Heart left ventricle (tissue), 16 donors: ENCODE data around the gene GDF7. TPM values are rescaled to one million over a fixed set of nuclear protein-coding genes. Genes with fewer than 3 reads are reported as not detected.
A peak's percentile ranks its signal among the peaks of the same experiment; 100 is the strongest.

ENCODE experiments used
- ATAC-seq, 4 donors: fragments of 200-7000 bp; cut with Tn5 transposase; one replicate each; pipeline ENCODE4 v1.9.1; 2020 to 2022; ENCODE audit warnings: moderate library complexity in 4 of 4, mild to moderate bottlenecking in 3 of 4, moderate number of reproducible peaks in 1 of 4
- DNase-seq, 5 donors: peaks; one replicate each; pipeline ENCODE4 v3.0.0-alpha.2; 2020
- H3K27ac ChIP-seq, 12 donors: fragments of 200-600 bp; sonication (generic) in 4 of 12; one replicate each; pipeline versions ENCODE4 v1.5.0 to v1.8.0; 2016 to 2022; ENCODE audit warnings: mild to moderate bottlenecking in 2 of 12
- H3K27me3 ChIP-seq, 9 donors: fragments of 200-600 bp; sonication (generic) in 2 of 9; one replicate each; pipeline versions ENCODE4 v1.5.1 to v1.8.0; 2016 to 2022; ENCODE audit warnings: mild to moderate bottlenecking in 3 of 9
- H3K36me3 ChIP-seq, 9 donors: fragments of 200-600 bp; sonication (generic) in 2 of 9; one replicate each; pipeline versions ENCODE4 v1.5.0 to v1.8.0; 2018 to 2022; ENCODE audit warnings: mild to moderate bottlenecking in 2 of 9
- H3K4me1 ChIP-seq, 12 donors: fragments of 200-600 bp; sonication (generic) in 4 of 12; one replicate each; pipeline versions ENCODE4 v1.5.0 to v1.8.0; 2016 to 2022; ENCODE audit warnings: mild to moderate bottlenecking in 3 of 12
- H3K4me3 ChIP-seq, 12 donors: fragments of 200-600 bp; sonication (generic) in 4 of 12; one replicate each; pipeline versions ENCODE4 v1.5.0 to v1.8.0; 2017 to 2022; ENCODE audit warnings: mild to moderate bottlenecking in 9 of 12, moderate library complexity in 4 of 12
- H3K9me3 ChIP-seq, 12 donors: fragments of 200-600 bp; sonication (generic) in 4 of 12; one replicate each; pipeline versions ENCODE4 v1.5.0 to v1.8.0; 2016 to 2022; ENCODE audit warnings: mild to moderate bottlenecking in 1 of 12
- CTCF ChIP-seq, 12 donors: fragments of 200-600 bp; sonication (generic) in 4 of 12; IDR thresholded peaks; one replicate each; pipeline versions ENCODE4 v1.5.0 to v1.8.0; 2018 to 2022; ENCODE audit warnings: antibody characterized with exemption in 12 of 12, mild to moderate bottlenecking in 5 of 12
- POLR2A ChIP-seq, 2 donors: fragments of 450-650 bp; IDR thresholded peaks; one replicate each; pipeline ENCODE4 v1.6.1; 2017; ENCODE audit warnings: antibody characterized with exemption in 2 of 2, mild to moderate bottlenecking in 2 of 2, moderate library complexity in 2 of 2
- WGBS, 4 donors: extraction: QIAGEN DNeasy Blood & Tissue Kit in 2 of 4; methylation state at CpG; one replicate each; pipeline versions ENCODE4 v1.1.5 to v1.1.7; 2013 to 2018; 5-methylcytosine and 5-hydroxymethylcytosine counted together
- intact Hi-C, 10 donors: fragments of 100-400 bp; cut with DNase I; formaldehyde crosslinking; loops; one replicate each; pipeline versions ENCODE4 v1.11.1 to v1.14.2; 2022
- polyA plus RNA-seq, 2 donors: library from polyadenylated mRNA; stranded (reverse); fragments of 200-250 nt; gene quantifications; one replicate each; pipeline ENCODE4 v1.2.3, GENCODE V29; 2013
- total RNA-seq, 9 donors: library from RNA; depleted of rRNA in 2 of 9; stranded (reverse); fragments of >200 nt in 2 of 9; fragmentation: NEBNext Ultra II Directional in 3 of 9; extraction: Animal tissue kit (Norgen Biotek cat#: 25700) in 3 of 9; gene quantifications; one replicate each; pipeline versions ENCODE4 v1.1.0 to v1.2.4, GENCODE V29; 2016 to 2023
- donor health status: ischemic (EF 13 %, LVEDD 7.1; RV severe dilation, severe dysfunction).
- donor health status: healthy with polysubstance abuse.
- donor health status: DM: no; HTN: yes; CAD: no.
- donor health status: DM: no; HTN: no; CAD: no.
- donor health status: ischemic (EF 25% LVEDD 6.9; RV normal size, moderate dysfunction).
- donor health status: ischemic (EF 25% LVEDD 5.7; RV mildly dilated, moderate dysfunction).
- donor health status: healthy.
- donor health status: DM: yes; HTN: yes; CAD: no.
- donor health status: ischemic (EF 35%, LVEDD 5.7; RV mildly dilated, moderate dysfunction).
- donor health status: nonischemic (EF 11% LVEDD 7.7; RV severe dilation, severe dysfunction).
- donor health status: DM: yes; HTN: yes; CAD: no.
- donor health status: PGD.
- donor health status: ischemic (EF 29% LVEDD 5.4; RV normal size, mild dysfunction).
- donor health status: nonischemic (EF 23%, LVEDD 6.1; RV moderate dilation, normal function).

GDF7 gene
- total and polyA plus RNA-seq, 11 donors: 0.14 to 1.6 (median 0.55) TPM

- peaks cover 4 to 40% (median 27%) of the 10 kb centered on the region in 12 donors for H3K4me1 ChIP-seq
- H3K9me3 ChIP-seq: no peaks in the 10 kb centered on the region
- TF ChIP-seq POLR2A (IDR thresholded peaks at IDR 0.05) (no peak), CTCF (IDR thresholded peaks at IDR 0.05) (no peak)
- DNase-seq (peak in 2 of 5 donors; percentile 32 to 69), ATAC-seq (peak; percentile 1 to 9 (median 4))
- WGBS, 4 donors: 14 to 20% (median 17%) methylated on average over 19 of the region's 19 CpGs
- intact Hi-C loops: no loop called here
- peak overlapping the region; percentile 48 to 97 (median 92) for H3K27ac ChIP-seq
- H3K36me3 ChIP-seq: peaks cover 0 to 13% (median 6%) of the 10 kb centered on the region in 9 donors
- no peaks in the 10 kb centered on the region for H3K27me3 ChIP-seq
- H3K4me3 ChIP-seq: peak overlapping the region; percentile 75 to 100 (median 97)
These were observed 16.5 kb upstream of the GDF7 start for GRCh38 chr2:20650393-20650876.

DNA sequence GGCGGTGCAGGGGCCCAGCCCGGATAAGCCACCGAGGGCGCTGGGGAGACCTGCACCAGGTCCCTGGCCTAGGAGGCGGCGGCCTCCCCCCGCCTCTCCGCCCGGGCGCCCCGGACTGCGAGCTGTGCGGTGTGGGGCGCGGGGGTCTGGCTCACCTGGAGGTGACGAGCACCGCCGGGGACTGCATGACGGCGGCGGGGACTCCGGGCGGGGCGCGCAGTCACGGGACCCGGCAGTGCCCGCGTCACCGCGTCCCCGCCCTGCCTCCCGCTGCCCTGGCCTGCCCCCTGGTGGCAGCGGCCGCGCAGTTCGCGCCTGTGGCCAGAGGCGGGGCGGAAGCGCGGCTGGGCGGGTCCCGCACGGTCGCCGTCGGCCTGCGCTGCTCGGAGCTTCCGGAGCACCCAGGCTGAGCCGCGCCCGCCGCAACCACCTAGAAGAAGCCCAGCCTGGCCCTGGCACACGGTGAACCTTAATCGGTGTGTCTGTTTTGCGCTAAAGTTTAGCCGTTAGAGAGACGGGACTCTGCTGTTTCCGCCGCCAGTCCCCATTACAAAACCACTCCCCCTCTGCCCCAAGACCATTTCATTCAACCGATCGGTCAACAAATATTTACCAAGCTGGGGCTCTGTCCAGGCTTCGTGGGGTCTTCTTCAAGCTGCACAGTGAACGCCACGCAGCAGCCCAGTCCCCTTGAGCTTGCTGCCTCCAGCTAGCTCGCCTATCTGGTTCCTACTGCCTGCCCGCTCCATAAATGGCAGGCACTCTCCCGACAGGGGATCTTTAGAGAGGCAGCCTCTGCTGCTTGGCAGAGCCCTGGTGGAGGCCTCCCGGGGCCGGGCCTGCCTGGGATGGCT is 15.8 kb upstream of the GDF7 start, which contains the start of gene HS1BP3:
Gene HS1BP3 (minus strand): TSS at position 222 of the 854 bp plus-strand sequence. CDS start 35 bp downstream, at position 187.
- ATAC-seq (peak; percentile 82 to 95 (median 94)), DNase-seq (peak; percentile 85 to 95 (median 89))
- 1 to 3% (median 1%) methylated on average over 20 to 72 of the region's 72 CpGs for WGBS, 4 donors
- Histone ChIP-seq H3K4me1 (peaks cover 4 to 40% (median 27%) of the 10 kb centered on the region in 12 donors), H3K9me3 (no peaks in the 10 kb centered on the region), H3K27ac (peak within 1 kb of the TSS; percentile 48 to 97 (median 92)), H3K36me3 (peaks cover 0 to 6% (median under 1%) of the 10 kb centered on the region in 9 donors), H3K4me3 (peak within 1 kb of the TSS; percentile 75 to 100 (median 97)), H3K27me3 (no peaks in the 10 kb centered on the region)
- TF ChIP-seq POLR2A (IDR thresholded peaks at IDR 0.05) (peak in 1 of 2 donors; percentile 84), CTCF (IDR thresholded peaks at IDR 0.05) (peak; percentile 60 to 99 (median 94))
- intact Hi-C loops: no loop called here

DNA sequence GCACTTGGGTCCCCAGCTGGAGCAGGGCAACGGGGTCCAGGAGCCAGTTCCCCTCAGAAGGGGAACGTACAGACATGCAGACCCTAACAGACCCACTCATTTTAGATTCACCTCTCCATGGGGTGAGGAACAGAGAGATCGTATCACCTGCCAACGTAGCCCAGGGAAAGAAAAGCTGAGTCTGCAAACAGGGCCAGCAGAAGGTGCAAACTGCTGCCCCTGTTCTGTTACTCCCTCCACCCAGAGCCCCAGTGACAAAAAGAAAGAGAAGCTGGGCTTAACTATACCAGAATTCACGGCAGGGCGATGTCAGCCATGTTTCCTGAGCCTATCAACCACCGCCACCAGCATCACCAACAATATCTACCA is 15.2 kb upstream of the GDF7 start:
- H3K9me3 ChIP-seq: no peaks in the 10 kb centered on the region
- no peak for TF ChIP-seq CTCF (IDR thresholded peaks at IDR 0.05)
- no peak for TF ChIP-seq POLR2A (IDR thresholded peaks at IDR 0.05)
- H3K27me3 ChIP-seq: no peaks in the 10 kb centered on the region
- DNase-seq (no peak), ATAC-seq (no peak)
- peak overlapping the region; percentile 48 to 97 (median 92) for H3K27ac ChIP-seq
- no peaks in the 10 kb centered on the region for H3K36me3 ChIP-seq
- H3K4me3 ChIP-seq: peak overlapping the region in 11 of 12 donors; percentile 75 to 100 (median 98)
- intact Hi-C loops: no loop called here
- WGBS, 4 donors: 69 to 76% (median 71%) methylated on average over 7 of the region's 7 CpGs
- H3K4me1 ChIP-seq: peaks cover 4 to 40% (median 27%) of the 10 kb centered on the region in 12 donors

DNA sequence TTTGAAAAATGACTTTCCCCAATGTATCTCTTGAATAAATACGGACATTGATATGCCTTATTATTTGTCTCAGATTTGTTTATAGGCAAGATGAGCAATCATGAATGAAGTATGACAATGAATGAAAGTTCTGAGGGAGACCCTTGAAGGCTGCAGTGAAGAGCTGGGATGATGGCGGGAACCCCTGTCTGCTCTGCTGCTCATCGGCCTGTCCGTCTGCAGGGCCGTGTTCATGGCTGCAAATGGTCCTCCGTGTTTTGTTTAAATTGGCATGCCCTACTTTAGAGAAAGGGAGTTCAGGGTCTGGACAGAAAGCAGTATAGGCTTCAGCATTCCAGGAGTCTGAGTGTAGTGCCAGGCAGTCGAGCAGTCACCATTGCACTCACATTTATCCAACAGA is 14.8 kb upstream of the GDF7 start:
- H3K27me3 ChIP-seq: no peaks in the 10 kb centered on the region
- no peak overlapping the region for H3K4me3 ChIP-seq
- ATAC-seq (no peak), DNase-seq (peak in 2 of 5 donors; percentile 11)
- TF ChIP-seq CTCF (IDR thresholded peaks at IDR 0.05) (no peak), POLR2A (IDR thresholded peaks at IDR 0.05) (no peak)
- WGBS, 4 donors: 90 to 96% (median 95%) methylated on average over 7 of the region's 7 CpGs
- peaks cover 4 to 40% (median 27%) of the 10 kb centered on the region in 12 donors for H3K4me1 ChIP-seq
- no peaks in the 10 kb centered on the region for H3K9me3 ChIP-seq
- intact Hi-C loops: no loop called here
- peak overlapping the region in 2 of 12 donors; percentile 94 to 96 for H3K27ac ChIP-seq
- no peaks in the 10 kb centered on the region for H3K36me3 ChIP-seq
